Choroid plexus epithelial cell (primary cell): ENCODE results near the gene GJD4.

Source experiments
- DNase-seq: peaks from one replicate; pipeline ENCODE4 v3.0.0-alpha.2; 2010; ENCODE audit warnings: low read depth
- H3K4me3 ChIP-seq: 2 replicates; pipeline ENCODE4 v1.5.1; 2011; ENCODE audit warnings: low read depth, mild to moderate bottlenecking, control low read depth, low read length, moderate library complexity
- TF ChIP-seq, protein P1 (sequence below): conservative IDR thresholded peaks from 2 replicates; pipeline ENCODE4 v1.5.1; 2011; ENCODE audit warnings: low read depth, mild to moderate bottlenecking, control low read depth, inconsistent platforms, low read length, moderate library complexity

GJD4 gene

DNA sequence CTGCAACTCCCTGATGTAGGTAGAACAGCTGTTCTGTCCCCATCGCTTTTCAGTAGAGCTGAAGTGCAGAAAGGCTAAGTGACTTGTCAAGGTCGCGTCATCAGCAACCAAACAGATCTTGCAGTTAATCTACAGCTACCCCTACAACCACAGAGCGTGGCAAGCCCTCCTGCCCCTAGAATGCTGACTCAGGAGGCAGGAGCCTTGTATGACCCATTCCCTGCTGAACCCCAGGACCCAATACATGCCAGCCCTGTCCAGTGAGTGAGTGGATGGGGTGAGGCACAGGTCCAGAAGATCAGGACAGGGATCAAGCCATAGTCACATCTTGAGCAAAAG, 26.6 kb upstream of the GJD4 start:
- H3K4me3 ChIP-seq, result no peak overlapping the region
- no peak for DNase-seq
- TF ChIP-seq, protein P1, sequence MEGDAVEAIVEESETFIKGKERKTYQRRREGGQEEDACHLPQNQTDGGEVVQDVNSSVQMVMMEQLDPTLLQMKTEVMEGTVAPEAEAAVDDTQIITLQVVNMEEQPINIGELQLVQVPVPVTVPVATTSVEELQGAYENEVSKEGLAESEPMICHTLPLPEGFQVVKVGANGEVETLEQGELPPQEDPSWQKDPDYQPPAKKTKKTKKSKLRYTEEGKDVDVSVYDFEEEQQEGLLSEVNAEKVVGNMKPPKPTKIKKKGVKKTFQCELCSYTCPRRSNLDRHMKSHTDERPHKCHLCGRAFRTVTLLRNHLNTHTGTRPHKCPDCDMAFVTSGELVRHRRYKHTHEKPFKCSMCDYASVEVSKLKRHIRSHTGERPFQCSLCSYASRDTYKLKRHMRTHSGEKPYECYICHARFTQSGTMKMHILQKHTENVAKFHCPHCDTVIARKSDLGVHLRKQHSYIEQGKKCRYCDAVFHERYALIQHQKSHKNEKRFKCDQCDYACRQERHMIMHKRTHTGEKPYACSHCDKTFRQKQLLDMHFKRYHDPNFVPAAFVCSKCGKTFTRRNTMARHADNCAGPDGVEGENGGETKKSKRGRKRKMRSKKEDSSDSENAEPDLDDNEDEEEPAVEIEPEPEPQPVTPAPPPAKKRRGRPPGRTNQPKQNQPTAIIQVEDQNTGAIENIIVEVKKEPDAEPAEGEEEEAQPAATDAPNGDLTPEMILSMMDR, result no peak

DNA sequence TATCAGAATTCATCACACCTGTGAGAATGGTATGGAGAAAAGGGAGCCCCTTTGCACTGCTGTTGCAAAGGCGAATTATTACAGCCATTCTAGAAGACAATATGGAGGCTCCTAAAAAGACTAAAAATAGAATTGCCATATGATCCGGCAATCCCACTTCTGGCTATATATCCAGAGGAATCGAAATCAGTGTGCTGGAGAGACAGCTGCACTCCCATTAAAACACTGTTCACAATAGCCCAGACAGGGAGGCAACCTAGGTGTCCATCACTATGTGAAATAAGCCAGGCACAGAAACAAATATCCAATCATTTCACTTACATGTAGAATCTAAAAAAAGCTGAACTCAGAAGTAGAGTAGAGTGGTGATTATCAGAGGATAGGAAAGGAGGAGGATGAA, 26.0 kb upstream of the GJD4 start:
- TF ChIP-seq, protein P1, result no peak
- DNase-seq, result no peak
- no peak overlapping the region for H3K4me3 ChIP-seq

DNA sequence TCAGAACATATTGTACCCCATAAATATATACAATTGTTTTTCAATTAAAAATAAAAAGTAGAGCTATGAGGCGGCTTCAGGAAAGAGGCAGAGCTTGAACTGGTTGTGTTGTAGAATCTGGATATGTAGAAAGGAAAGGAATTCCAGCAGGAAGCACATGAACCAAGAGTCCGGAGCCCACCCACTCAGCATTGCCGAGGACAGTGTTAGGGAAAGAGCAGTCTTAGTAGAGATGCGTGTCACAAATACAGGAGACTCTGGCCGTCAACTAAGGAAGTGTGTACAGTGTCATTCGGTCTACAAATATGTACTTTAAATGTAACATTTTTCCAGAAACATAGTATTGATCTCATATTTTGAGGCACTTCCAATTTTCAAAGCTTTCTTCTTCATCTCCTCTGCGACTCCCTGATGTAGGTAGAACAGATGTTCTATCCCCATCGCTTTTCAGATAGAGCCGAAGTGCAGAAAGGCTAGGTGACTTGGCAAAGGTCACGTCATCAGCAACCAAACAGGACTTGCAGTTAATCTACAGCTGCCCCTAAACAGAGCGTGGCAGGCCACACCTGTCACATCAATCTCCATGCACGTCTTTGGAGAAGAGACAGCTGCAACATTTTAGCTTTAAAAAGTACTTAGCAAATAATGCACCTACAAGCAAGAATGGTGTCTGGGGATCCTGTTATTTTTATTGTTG, 25.3 kb upstream of the GJD4 start:
- no peak for DNase-seq
- TF ChIP-seq, protein P1, result no peak
- no peak overlapping the region for H3K4me3 ChIP-seq

DNA sequence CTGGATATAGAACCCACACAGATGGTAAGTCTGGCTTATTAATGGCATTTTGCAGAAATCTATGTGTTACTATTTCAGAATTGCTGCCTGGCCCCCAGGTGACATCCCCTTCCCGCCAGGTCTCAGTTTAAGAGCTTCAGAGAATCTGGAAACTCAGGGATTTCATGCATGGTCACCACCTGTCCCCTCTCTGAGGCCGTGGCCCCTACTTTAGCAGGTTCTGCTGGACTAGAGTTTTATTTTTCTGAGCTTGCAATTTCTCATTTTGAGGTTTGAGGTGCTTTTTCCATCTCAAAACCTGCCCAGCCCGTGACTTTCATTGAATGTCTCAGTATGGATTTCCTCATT, 24.7 kb upstream of the GJD4 start:
- DNase-seq, result no peak
- TF ChIP-seq, protein P1, result no peak
- H3K4me3 ChIP-seq, result no peak overlapping the region

DNA sequence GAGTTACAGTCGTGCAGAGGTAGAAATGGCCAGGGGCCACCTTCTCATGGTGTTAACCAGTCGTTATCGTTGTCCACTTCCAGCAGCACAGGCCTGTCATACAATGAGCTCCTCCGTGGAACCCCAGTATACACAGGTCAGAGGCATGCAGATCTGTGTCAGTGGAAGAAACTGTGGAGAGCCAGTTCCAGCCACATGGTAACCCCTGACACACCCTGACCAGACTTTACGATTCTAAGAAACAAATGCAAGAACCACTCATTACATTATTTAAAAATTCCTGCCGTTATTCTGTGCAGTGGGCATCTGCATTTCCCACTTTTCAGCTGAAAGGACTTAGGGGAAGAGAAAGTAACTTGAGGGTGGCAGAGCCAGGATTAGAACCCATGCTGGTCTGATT, 23.5 kb upstream of the GJD4 start:
- H3K4me3 ChIP-seq, result no peak overlapping the region
- TF ChIP-seq, protein P1, result no peak
- no peak for DNase-seq

DNA sequence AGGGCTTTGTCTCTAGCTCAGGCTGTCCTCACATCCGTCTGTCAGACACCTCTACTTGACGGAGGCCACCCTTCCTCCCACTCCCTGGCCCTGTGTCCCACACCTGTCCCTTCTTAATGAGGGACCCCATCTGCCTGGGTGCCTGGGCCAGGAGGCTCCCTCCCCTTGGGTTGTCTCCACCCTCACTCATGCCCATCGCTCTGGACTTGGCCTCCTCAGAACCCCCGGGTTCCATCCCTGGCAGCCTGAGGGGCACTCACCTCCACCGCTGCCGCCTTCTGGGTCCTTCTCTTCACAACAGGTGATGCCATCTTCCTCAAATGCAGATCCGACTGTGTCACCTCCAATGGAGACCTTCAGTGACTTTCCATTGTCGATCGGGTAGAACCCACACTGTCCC, 20.2 kb upstream of the GJD4 start:
- DNase-seq, result no peak
- TF ChIP-seq, protein P1, result no peak
- H3K4me3 ChIP-seq, result no peak overlapping the region

DNA sequence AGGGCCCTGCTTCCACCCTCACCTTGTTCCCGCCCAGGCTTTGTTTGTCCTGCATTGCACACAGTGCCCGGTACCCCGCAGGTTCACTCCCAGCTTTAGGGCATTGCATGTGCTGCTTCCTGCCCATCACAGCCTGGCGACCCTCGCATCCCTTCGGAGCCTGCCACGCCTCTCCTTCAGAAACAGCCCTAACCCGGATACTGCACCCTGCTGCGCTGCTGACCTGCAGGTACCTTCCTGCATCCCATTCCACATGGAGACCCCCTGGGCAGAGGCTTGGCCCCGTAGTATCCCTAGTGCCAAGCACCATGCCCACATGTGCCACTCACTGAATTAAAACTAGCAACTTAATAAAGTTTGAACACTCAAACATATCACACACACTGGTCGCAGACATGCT, 19.8 kb upstream of the GJD4 start:
- no peak for DNase-seq
- TF ChIP-seq, protein P1, result no peak
- no peak overlapping the region for H3K4me3 ChIP-seq
